SK-N-SH treated with all-trans-retinoic acid at 6 μM for 48 hours (cell line): ENCODE data around the gene IGF1.

Experiments
- ISL1 ChIP-seq: fragments of 250-450 bp; sonication (Bioruptor Pico); IDR thresholded peaks from 2 replicates; pipeline ENCODE4 v2.1.2; 2022; ENCODE audit warnings: mild to moderate bottlenecking, moderate library complexity
- PPARA ChIP-seq: fragments of 250-450 bp; sonication (Bioruptor Pico); IDR thresholded peaks from 2 replicates; pipeline ENCODE4 v1.5.0; 2020; ENCODE audit warnings: mild to moderate bottlenecking, borderline replicate concordance
- TOX ChIP-seq: fragments of 250-450 bp; sonication (Bioruptor Pico); IDR thresholded peaks from 2 replicates; pipeline ENCODE4 v1.8.0; 2021; ENCODE audit warnings: mild to moderate bottlenecking, moderate library complexity, borderline replicate concordance

- TF ChIP-seq ISL1 (CRISPR knock-in tag) (no peak), TOX (no peak), PPARA (CRISPR knock-in tag) (no peak)
Measured at GRCh38 chr12:102463659-102464249, 16.6 kb downstream of the IGF1 start.
